Peyer's patch (tissue), 4 donors: ENCODE data around the gene ANXA2. TPM values are rescaled to one million over a fixed set of nuclear protein-coding genes. Genes with fewer than 3 reads are reported as not detected.

Source experiments
- DNase-seq, 3 donors: peaks; one replicate each; pipeline ENCODE4 v3.0.0-alpha.2; 2017 to 2019
- H3K27ac ChIP-seq, 4 donors: fragments of 200-600 bp; sonication (generic); one replicate each; pipeline ENCODE4 v1.5.1; 2016 to 2019
- H3K27me3 ChIP-seq, 2 donors: fragments of 200-600 bp; sonication (generic); one replicate each; pipeline ENCODE4 v1.5.1; 2019
- H3K36me3 ChIP-seq, 3 donors: fragments of 200-600 bp; sonication (generic); one replicate each; pipeline ENCODE4 v1.5.1; 2016 to 2019
- H3K4me1 ChIP-seq, 4 donors: fragments of 200-600 bp; sonication (generic); one replicate each; pipeline ENCODE4 v1.5.1; 2016 to 2019
- H3K4me3 ChIP-seq, 4 donors: fragments of 200-600 bp; sonication (generic); 1 replicate in 3 of 4; 2 replicates in 1 of 4; pipeline ENCODE4 v1.5.1; 2016 to 2019; ENCODE audit warnings: mild to moderate bottlenecking in 1 of 4
- H3K9me3 ChIP-seq, 4 donors: fragments of 200-600 bp; sonication (generic); one replicate each; pipeline ENCODE4 v1.5.1; 2016 to 2019; ENCODE audit warnings: mild to moderate bottlenecking in 1 of 4
- POLR2A ChIP-seq, 2 donors: fragments of 450-650 bp; IDR thresholded peaks; one replicate each; pipeline ENCODE4 v1.5.1; 2017; ENCODE audit warnings: antibody characterized with exemption in 2 of 2, mild to moderate bottlenecking in 2 of 2, moderate library complexity in 2 of 2
- total RNA-seq, 4 donors: library from RNA; depleted of rRNA; stranded (reverse); fragments of >200 nt; gene quantifications; one replicate each; pipeline ENCODE4 v1.1.0, GENCODE V29; 2016
- TF ChIP-seq, protein P1 (sequence below), 6 experiments: fragments of 450-650 bp in 4 of 6; fragments of 200-600 bp in 2 of 6; sonication (generic) in 1 of 6; IDR thresholded peaks; one replicate each; pipeline ENCODE4 v1.5.1; 2017 to 2019; ENCODE audit warnings: antibody characterized with exemption in 6 of 6, mild to moderate bottlenecking in 3 of 6, moderate library complexity in 1 of 6

Gene ANXA2
- total RNA-seq, 4 donors from 2014 or later, result 564 to 802 (median 681) TPM

DNA sequence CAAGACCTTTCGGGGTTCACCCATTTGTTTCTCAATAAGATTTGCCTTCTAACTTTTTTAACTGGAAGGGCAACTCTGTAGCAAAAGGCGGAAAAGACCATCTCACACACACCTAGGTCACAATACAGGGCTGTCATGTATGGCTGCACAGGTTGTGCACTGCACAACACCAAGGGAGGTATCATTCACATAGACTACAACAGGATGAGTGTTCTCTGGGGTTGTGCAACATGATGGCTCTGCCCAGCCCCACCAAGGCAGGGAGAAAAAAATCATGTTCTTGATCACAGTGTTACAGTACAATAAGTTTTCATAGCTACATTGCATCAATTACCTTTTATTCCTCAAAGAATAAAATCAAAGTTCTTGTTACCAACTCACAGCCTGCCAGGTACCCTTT, 52.8 kb downstream of the ANXA2 start:
- Histone ChIP-seq H3K9me3 (no peaks in the 10 kb centered on the region), H3K27me3 (no peaks in the 10 kb centered on the region), H3K27ac (no peak overlapping the region), H3K4me1 (no peaks in the 10 kb centered on the region), H3K36me3 (peaks cover 0 to 47% (median 4%) of the 10 kb centered on the region in 3 donors), H3K4me3 (no peak overlapping the region)
- no peak for TF ChIP-seq POLR2A (IDR thresholded peaks at IDR 0.05)
- TF ChIP-seq, protein P1, sequence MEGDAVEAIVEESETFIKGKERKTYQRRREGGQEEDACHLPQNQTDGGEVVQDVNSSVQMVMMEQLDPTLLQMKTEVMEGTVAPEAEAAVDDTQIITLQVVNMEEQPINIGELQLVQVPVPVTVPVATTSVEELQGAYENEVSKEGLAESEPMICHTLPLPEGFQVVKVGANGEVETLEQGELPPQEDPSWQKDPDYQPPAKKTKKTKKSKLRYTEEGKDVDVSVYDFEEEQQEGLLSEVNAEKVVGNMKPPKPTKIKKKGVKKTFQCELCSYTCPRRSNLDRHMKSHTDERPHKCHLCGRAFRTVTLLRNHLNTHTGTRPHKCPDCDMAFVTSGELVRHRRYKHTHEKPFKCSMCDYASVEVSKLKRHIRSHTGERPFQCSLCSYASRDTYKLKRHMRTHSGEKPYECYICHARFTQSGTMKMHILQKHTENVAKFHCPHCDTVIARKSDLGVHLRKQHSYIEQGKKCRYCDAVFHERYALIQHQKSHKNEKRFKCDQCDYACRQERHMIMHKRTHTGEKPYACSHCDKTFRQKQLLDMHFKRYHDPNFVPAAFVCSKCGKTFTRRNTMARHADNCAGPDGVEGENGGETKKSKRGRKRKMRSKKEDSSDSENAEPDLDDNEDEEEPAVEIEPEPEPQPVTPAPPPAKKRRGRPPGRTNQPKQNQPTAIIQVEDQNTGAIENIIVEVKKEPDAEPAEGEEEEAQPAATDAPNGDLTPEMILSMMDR (IDR thresholded peaks at IDR 0.05), result no peak
- no peak for DNase-seq

GRCh38 chr15:60344461-60344860, 53.3 kb downstream of the ANXA2 start:
- Histone ChIP-seq H3K36me3 (peaks cover 0 to 46% (median 4%) of the 10 kb centered on the region in 3 donors), H3K9me3 (no peaks in the 10 kb centered on the region), H3K4me1 (no peaks in the 10 kb centered on the region), H3K4me3 (no peak overlapping the region), H3K27ac (no peak overlapping the region), H3K27me3 (no peaks in the 10 kb centered on the region)
- TF ChIP-seq, protein P1 (IDR thresholded peaks at IDR 0.05), result no peak
- TF ChIP-seq POLR2A (IDR thresholded peaks at IDR 0.05), result no peak
- DNase-seq, result no peak

DNA sequence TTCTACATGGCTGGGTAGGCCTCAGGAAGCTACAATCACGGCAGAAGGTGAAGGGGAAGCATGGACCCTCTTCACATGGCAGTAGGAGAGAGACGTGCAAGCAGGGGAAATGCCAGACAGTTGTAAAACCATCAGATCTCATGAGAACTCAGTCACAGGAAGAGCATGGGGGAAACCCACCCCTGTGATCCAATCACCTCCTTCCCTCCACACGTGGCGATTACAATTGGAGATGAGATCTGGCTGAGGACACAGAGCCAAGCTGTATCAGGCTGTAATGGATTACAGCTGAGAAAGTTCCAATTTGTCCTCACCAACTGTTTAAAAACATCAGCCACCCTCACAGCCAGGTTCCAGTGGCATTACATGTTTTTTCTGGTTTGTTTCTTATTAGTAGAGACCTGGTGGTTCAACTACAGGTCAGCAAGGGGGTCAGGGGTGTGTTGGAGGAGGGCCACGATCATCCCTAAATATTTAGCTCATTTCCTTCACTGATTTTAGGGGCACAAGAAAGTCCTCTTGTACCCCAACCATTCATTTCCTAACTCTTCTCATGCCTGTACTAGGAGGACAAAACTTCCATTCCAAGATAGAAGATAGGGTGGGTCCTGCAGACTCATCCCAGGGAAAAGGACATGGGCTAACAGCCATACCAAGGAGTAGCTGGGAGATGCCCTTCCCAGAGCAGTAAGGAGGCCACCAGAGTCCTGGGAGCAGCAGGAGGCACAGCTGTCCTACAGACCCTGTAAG, 54.4 kb downstream of the ANXA2 start:
- no peak overlapping the region for H3K4me3 ChIP-seq
- H3K27me3 ChIP-seq, result no peaks in the 10 kb centered on the region
- no peak for DNase-seq
- H3K27ac ChIP-seq, result no peak overlapping the region
- H3K36me3 ChIP-seq, result peaks cover 0 to 36% (median 4%) of the 10 kb centered on the region in 3 donors
- TF ChIP-seq, protein P1 (IDR thresholded peaks at IDR 0.05), result no peak
- TF ChIP-seq POLR2A (IDR thresholded peaks at IDR 0.05), result no peak
- no peaks in the 10 kb centered on the region for H3K4me1 ChIP-seq
- no peaks in the 10 kb centered on the region for H3K9me3 ChIP-seq

- TF ChIP-seq POLR2A (IDR thresholded peaks at IDR 0.05), result no peak
- TF ChIP-seq, protein P1 (IDR thresholded peaks at IDR 0.05), result no peak
- no peaks in the 10 kb centered on the region for H3K27me3 ChIP-seq
- H3K9me3 ChIP-seq, result no peaks in the 10 kb centered on the region
- H3K36me3 ChIP-seq, result peaks cover 0 to 5% (median 4%) of the 10 kb centered on the region in 3 donors
- no peak for DNase-seq
- H3K27ac ChIP-seq, result no peak overlapping the region
- H3K4me1 ChIP-seq, result no peaks in the 10 kb centered on the region
- H3K4me3 ChIP-seq, result no peak overlapping the region
Observed at GRCh38 chr15:60340207-60340921, 57.4 kb downstream of the ANXA2 start.

- Histone ChIP-seq H3K36me3 (peaks cover 0 to 4% (median 0%) of the 10 kb centered on the region in 3 donors), H3K27ac (no peak overlapping the region), H3K27me3 (no peaks in the 10 kb centered on the region), H3K9me3 (no peaks in the 10 kb centered on the region), H3K4me1 (no peaks in the 10 kb centered on the region), H3K4me3 (no peak overlapping the region)
- TF ChIP-seq, protein P1 (IDR thresholded peaks at IDR 0.05), result no peak
- no peak for TF ChIP-seq POLR2A (IDR thresholded peaks at IDR 0.05)
- DNase-seq, result no peak
Observed at GRCh38 chr15:60339236-60339635, 58.5 kb downstream of the ANXA2 start.
